Testis (tissue), 2 donors: Measurements from ENCODE around the gene SAYSD1.

Experiments
- POLR2A ChIP-seq: fragments of 450-650 bp; IDR thresholded peaks from one replicate; pipeline ENCODE4 v1.6.1; 2017; ENCODE audit warnings: antibody characterized with exemption, mild to moderate bottlenecking, moderate library complexity
- TF ChIP-seq, protein P1 (sequence below), 3 experiments: fragments of 450-650 bp in 2 of 3; fragments of 200-600 bp in 1 of 3; sonication (generic) in 1 of 3; IDR thresholded peaks; one replicate each; pipeline ENCODE4 v1.5.1; 2016 to 2019; ENCODE audit warnings: antibody characterized with exemption in 3 of 3, mild to moderate bottlenecking in 2 of 3, moderate library complexity in 1 of 3

DNA sequence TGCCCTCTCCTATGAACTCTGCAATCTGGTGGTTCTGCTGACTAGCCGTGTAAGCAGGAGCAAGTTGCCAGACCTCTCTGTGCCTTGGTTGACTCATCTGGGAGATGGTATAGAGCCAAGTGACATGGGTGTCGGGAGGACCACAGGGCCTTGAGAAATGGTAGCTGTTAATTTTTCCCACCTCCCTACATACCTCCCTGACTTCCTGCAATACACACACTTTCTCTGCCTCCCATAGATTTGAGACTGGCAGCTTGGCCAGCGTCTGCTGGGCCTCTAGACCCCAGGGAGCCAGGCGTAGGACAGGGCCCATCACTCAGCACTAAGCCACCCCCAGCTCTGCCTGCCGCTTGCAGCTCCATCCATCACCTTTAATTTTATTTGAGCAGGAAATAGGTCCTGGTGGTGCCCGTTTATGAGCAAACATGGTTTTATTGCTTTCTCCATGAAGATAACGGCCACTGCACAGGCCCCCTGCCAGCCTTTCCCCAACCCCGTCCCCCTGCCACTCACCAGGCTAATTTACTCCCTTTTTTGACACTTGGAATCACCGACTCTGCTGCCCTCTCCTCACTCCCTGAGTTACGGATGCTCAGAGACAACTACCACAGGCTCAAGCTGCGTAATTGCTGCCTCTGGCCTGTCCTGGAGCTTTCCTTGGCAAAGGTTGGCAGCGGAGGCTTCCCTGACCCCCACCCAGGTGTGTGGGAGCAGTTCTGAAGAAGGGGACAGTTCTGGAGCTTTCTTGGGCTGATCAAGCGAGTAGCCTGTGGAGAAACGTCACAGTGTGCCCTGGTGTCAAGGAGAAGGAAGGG is 55.3 kb downstream of the SAYSD1 start:
- TF ChIP-seq, protein P1, sequence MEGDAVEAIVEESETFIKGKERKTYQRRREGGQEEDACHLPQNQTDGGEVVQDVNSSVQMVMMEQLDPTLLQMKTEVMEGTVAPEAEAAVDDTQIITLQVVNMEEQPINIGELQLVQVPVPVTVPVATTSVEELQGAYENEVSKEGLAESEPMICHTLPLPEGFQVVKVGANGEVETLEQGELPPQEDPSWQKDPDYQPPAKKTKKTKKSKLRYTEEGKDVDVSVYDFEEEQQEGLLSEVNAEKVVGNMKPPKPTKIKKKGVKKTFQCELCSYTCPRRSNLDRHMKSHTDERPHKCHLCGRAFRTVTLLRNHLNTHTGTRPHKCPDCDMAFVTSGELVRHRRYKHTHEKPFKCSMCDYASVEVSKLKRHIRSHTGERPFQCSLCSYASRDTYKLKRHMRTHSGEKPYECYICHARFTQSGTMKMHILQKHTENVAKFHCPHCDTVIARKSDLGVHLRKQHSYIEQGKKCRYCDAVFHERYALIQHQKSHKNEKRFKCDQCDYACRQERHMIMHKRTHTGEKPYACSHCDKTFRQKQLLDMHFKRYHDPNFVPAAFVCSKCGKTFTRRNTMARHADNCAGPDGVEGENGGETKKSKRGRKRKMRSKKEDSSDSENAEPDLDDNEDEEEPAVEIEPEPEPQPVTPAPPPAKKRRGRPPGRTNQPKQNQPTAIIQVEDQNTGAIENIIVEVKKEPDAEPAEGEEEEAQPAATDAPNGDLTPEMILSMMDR (IDR thresholded peaks at IDR 0.05) = no peak
- no peak for TF ChIP-seq POLR2A
